Stimulated activated CD4-positive, alpha-beta T cell treated with anti-CD3 and anti-CD28 coated beads, Interleukin-12 subunit alpha, Interleukin-12 subunit beta, amount 100 ng/mL, for 48 hours (primary cell): ENCODE results near the gene BCL11A.

ENCODE experiments used
- DNase-seq, 3 donors: peaks; one replicate each; pipeline ENCODE4 v3.0.0-alpha.2; 2020; ENCODE audit warnings: low read depth in 2 of 3, low spot score in 1 of 3

Gene BCL11A

GRCh38 chr2:60509066-60509465 is 44.4 kb downstream of the BCL11A start:
- DNase-seq: no peak

GRCh38 chr2:60508339-60508917 is 45.0 kb downstream of the BCL11A start:
- no peak for DNase-seq

GRCh38 chr2:60507211-60507965 is 46.1 kb downstream of the BCL11A start:
- no peak for DNase-seq

GRCh38 chr2:60505880-60506260 is 47.6 kb downstream of the BCL11A start:
- no peak for DNase-seq

- DNase-seq: no peak
Observed at GRCh38 chr2:60505240-60505879, 48.1 kb downstream of the BCL11A start.

- no peak for DNase-seq
Observed at GRCh38 chr2:60504049-60504448, 49.4 kb downstream of the BCL11A start.

- no peak for DNase-seq
Observed at GRCh38 chr2:60502144-60502543, 51.3 kb downstream of the BCL11A start.

- no peak for DNase-seq
Observed at GRCh38 chr2:60500861-60501260, 52.6 kb downstream of the BCL11A start.

- DNase-seq: no peak
Observed at GRCh38 chr2:60499651-60500265, 53.7 kb downstream of the BCL11A start.

GRCh38 chr2:60498816-60499429 is 54.5 kb downstream of the BCL11A start:
- DNase-seq: no peak

- DNase-seq: no peak
Observed at GRCh38 chr2:60498127-60498815, 55.2 kb downstream of the BCL11A start.

- no peak for DNase-seq
Observed at GRCh38 chr2:60497500-60497899, 56.0 kb downstream of the BCL11A start.

- no peak for DNase-seq
Observed at GRCh38 chr2:60496956-60497355, 56.5 kb downstream of the BCL11A start.

- no peak for DNase-seq
Observed at GRCh38 chr2:60496475-60496874, 57.0 kb downstream of the BCL11A start.

- DNase-seq: no peak
Observed at GRCh38 chr2:60495041-60495625, 58.3 kb downstream of the BCL11A start.

GRCh38 chr2:60493804-60494387 is 59.6 kb downstream of the BCL11A start:
- DNase-seq: no peak

- DNase-seq: no peak
Observed at GRCh38 chr2:60492548-60492947, 60.9 kb downstream of the BCL11A start.

GRCh38 chr2:60490848-60491247 is 62.6 kb downstream of the BCL11A start:
- no peak for DNase-seq

GRCh38 chr2:60490441-60490840 is 63.0 kb downstream of the BCL11A start:
- no peak for DNase-seq

- DNase-seq: no peak
Observed at GRCh38 chr2:60489289-60489688, 64.2 kb downstream of the BCL11A start.
